HG02943 (cell line): ENCODE results near the gene GBGT1.

Experiments used
- ATAC-seq: cut with Tn5 transposase; IDR thresholded peaks from one replicate; pipeline ENCODE4 v1.9.1; 2021; ENCODE audit warnings: mild to moderate bottlenecking, low read depth, moderate library complexity; ENCODE audit not compliant: unreplicated experiment

Gene GBGT1

GRCh38 chr9:133104718-133105460 is 58.8 kb downstream of the GBGT1 start:
- ATAC-seq = no peak

GRCh38 chr9:133103987-133104505 is 59.7 kb downstream of the GBGT1 start:
- ATAC-seq = no peak

- no peak for ATAC-seq
These were observed 60.3 kb downstream of the GBGT1 start for GRCh38 chr9:133103183-133103986.
